Osteoblast (primary cell): ENCODE results near the gene LAMA4. TPM values are rescaled to one million over a fixed set of nuclear protein-coding genes. Genes with fewer than 3 reads are reported as not detected.

Experiments
- DNase-seq: peaks from one replicate; pipeline ENCODE4 v3.0.0; 2011; ENCODE audit warnings: low spot score, mixed read lengths; ENCODE audit not compliant: insufficient read length; ENCODE audit errors: missing footprints
- H2AFZ ChIP-seq: 2 replicates; pipeline ENCODE4 v1.6.0; 2011; ENCODE audit warnings: mild to moderate bottlenecking, low read length
- H3K27ac ChIP-seq: 2 replicates; pipeline ENCODE4 v1.5.1; 2011; ENCODE audit warnings: mild to moderate bottlenecking, low read depth, low read length, moderate library complexity
- H3K27me3 ChIP-seq: 2 replicates; pipeline ENCODE4 v1.6.0; 2012; ENCODE audit warnings: mild to moderate bottlenecking, control low read depth, inconsistent platforms, low read length, moderate library complexity; ENCODE audit not compliant: insufficient read depth
- H3K36me3 ChIP-seq: 2 replicates; pipeline ENCODE4 v1.5.1; 2011; ENCODE audit warnings: mild to moderate bottlenecking, low read length, control low read depth, moderate library complexity; ENCODE audit not compliant: insufficient read depth
- H3K4me1 ChIP-seq: 2 replicates; pipeline ENCODE4 v1.5.1; 2011; ENCODE audit warnings: mild to moderate bottlenecking, low read length, control low read depth, moderate library complexity; ENCODE audit not compliant: insufficient read depth
- H3K4me2 ChIP-seq: 2 replicates; pipeline ENCODE4 v1.6.0; 2011; ENCODE audit warnings: mild to moderate bottlenecking, low read length; ENCODE audit not compliant: insufficient read depth
- H3K4me3 ChIP-seq: fragments of 200-600 bp; sonication (generic); 3 replicates; pipeline ENCODE4 v1.5.1; 2012; ENCODE audit warnings: mild to moderate bottlenecking, low read length, inconsistent platforms; ENCODE audit not compliant: insufficient read depth
- H3K79me2 ChIP-seq: 2 replicates; pipeline ENCODE4 v1.6.0; 2012; ENCODE audit warnings: mild to moderate bottlenecking, low read length, control low read depth, inconsistent platforms; ENCODE audit not compliant: insufficient read depth
- H3K9me3 ChIP-seq: 2 replicates; pipeline ENCODE4 v1.5.1; 2011; ENCODE audit warnings: low read depth, low read length, control low read depth
- H4K20me1 ChIP-seq: 2 replicates; pipeline ENCODE4 v1.6.0; 2012; ENCODE audit warnings: mild to moderate bottlenecking, low read length, control low read depth; ENCODE audit not compliant: insufficient read depth
- total RNA-seq: library from RNA; depleted of rRNA; stranded (reverse); fragments of >200 nt; gene quantifications from 2 replicates; pipeline ENCODE4 v1.2.3, GENCODE V29; 2012
- TF ChIP-seq, protein P1 (sequence below): IDR thresholded peaks from 2 replicates; pipeline ENCODE4 v1.5.1; 2011; ENCODE audit warnings: mild to moderate bottlenecking, low read depth, low read length, moderate library complexity; ENCODE audit errors: extremely low read depth

The LAMA4 gene
- total RNA-seq, 1 donor = 260 TPM

- Histone ChIP-seq H4K20me1 (no peaks in the 10 kb centered on the region), H3K36me3 (peaks cover 100% of the 10 kb centered on the region), H3K79me2 (no peaks in the 10 kb centered on the region), H3K4me2 (no peak overlapping the region), H3K4me1 (no peaks in the 10 kb centered on the region), H2AFZ (no peak overlapping the region), H3K9me3 (no peaks in the 10 kb centered on the region), H3K4me3 (no peak overlapping the region), H3K27me3 (no peaks in the 10 kb centered on the region), H3K27ac (no peak overlapping the region)
- DNase-seq = no peak
- TF ChIP-seq, protein P1, sequence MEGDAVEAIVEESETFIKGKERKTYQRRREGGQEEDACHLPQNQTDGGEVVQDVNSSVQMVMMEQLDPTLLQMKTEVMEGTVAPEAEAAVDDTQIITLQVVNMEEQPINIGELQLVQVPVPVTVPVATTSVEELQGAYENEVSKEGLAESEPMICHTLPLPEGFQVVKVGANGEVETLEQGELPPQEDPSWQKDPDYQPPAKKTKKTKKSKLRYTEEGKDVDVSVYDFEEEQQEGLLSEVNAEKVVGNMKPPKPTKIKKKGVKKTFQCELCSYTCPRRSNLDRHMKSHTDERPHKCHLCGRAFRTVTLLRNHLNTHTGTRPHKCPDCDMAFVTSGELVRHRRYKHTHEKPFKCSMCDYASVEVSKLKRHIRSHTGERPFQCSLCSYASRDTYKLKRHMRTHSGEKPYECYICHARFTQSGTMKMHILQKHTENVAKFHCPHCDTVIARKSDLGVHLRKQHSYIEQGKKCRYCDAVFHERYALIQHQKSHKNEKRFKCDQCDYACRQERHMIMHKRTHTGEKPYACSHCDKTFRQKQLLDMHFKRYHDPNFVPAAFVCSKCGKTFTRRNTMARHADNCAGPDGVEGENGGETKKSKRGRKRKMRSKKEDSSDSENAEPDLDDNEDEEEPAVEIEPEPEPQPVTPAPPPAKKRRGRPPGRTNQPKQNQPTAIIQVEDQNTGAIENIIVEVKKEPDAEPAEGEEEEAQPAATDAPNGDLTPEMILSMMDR = no peak
These were observed 139.7 kb downstream of the LAMA4 start for GRCh38 chr6:112114577-112115223.

DNA sequence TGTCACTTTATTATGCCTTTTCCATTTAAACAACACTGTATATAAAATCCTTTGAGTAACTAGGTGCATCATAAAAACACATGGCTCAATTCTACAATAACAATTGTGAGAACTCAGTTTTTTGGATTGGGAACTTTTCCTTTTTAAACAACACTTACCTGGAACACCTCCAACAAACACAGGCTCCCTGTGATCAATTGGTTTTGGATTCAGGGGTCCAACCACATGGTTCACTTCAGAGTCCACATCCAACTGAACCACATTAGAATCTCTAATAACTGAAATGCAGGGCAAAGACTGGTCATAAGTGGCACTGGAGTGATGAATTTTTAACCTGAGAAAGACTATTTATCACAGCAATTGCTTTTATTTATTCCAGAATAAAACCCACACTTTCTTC, 140.4 kb downstream of the LAMA4 start:
- H3K4me2 ChIP-seq = no peak overlapping the region
- peaks cover 100% of the 10 kb centered on the region for H3K36me3 ChIP-seq
- H3K79me2 ChIP-seq = no peaks in the 10 kb centered on the region
- TF ChIP-seq, protein P1 = no peak
- no peak overlapping the region for H3K4me3 ChIP-seq
- H3K27me3 ChIP-seq = no peaks in the 10 kb centered on the region
- H2AFZ ChIP-seq = no peak overlapping the region
- H3K27ac ChIP-seq = no peak overlapping the region
- no peaks in the 10 kb centered on the region for H3K4me1 ChIP-seq
- no peaks in the 10 kb centered on the region for H3K9me3 ChIP-seq
- DNase-seq = no peak
- no peaks in the 10 kb centered on the region for H4K20me1 ChIP-seq

GRCh38 chr6:112113431-112113830, 140.9 kb downstream of the LAMA4 start:
- peaks cover 100% of the 10 kb centered on the region for H3K36me3 ChIP-seq
- H3K4me2 ChIP-seq = no peak overlapping the region
- no peak for DNase-seq
- no peak overlapping the region for H3K4me3 ChIP-seq
- no peaks in the 10 kb centered on the region for H4K20me1 ChIP-seq
- no peaks in the 10 kb centered on the region for H3K27me3 ChIP-seq
- TF ChIP-seq, protein P1 = no peak
- H3K9me3 ChIP-seq = no peaks in the 10 kb centered on the region
- no peaks in the 10 kb centered on the region for H3K4me1 ChIP-seq
- H3K79me2 ChIP-seq = no peaks in the 10 kb centered on the region
- H3K27ac ChIP-seq = no peak overlapping the region
- no peak overlapping the region for H2AFZ ChIP-seq

DNA sequence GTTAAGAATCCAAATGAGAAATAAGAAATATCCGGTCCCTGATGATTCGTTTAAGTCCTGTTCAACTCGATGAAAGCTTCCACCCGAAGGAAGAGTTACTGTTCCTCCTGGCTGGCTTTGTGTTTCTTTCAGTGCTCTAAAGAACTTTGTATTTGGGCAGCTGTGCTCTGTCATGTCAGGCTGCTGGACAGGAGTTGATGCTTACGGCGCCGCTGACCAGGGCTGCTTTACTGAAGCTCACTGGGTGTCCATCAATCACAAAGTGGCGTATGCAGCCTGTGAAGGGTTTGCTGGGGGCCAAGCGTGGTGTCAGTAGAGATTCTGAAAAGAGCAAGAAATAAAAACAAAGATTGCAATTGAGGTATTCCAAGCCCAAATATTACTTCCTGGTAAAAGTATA, 145.1 kb downstream of the LAMA4 start:
- H3K36me3 ChIP-seq = peaks cover 86% of the 10 kb centered on the region
- no peaks in the 10 kb centered on the region for H3K27me3 ChIP-seq
- no peak overlapping the region for H3K27ac ChIP-seq
- no peaks in the 10 kb centered on the region for H3K4me1 ChIP-seq
- H4K20me1 ChIP-seq = no peaks in the 10 kb centered on the region
- DNase-seq = no peak
- TF ChIP-seq, protein P1 = no peak
- H3K79me2 ChIP-seq = no peaks in the 10 kb centered on the region
- H2AFZ ChIP-seq = no peak overlapping the region
- no peaks in the 10 kb centered on the region for H3K9me3 ChIP-seq
- H3K4me3 ChIP-seq = no peak overlapping the region
- H3K4me2 ChIP-seq = no peak overlapping the region
